ENCODE results near the gene NBEA. TPM values are rescaled to one million over a fixed set of nuclear protein-coding genes. Genes with fewer than 3 reads are reported as not detected.

NBEA gene
- total and polyA plus RNA-seq, 2 experiments from 2014 or later: 9.1 to 29.1 TPM

GRCh38 chr13:35354882-35355281, 412.8 kb downstream of the NBEA start:
- Histone ChIP-seq H4K20me1 (replicated peaks; ENCODE audit: insufficient read depth) (no peaks in the 10 kb centered on the region), H3K4me3 (no peak overlapping the region), H3K4me1 (ENCODE audit: insufficient read depth) (no peaks in the 10 kb centered on the region), H3K36me3 (ENCODE audit: insufficient read depth) (no peaks in the 10 kb centered on the region), H3K4me2 (no peak overlapping the region), H3K79me2 (replicated peaks; ENCODE audit: insufficient read depth) (no peaks in the 10 kb centered on the region), H3K27ac (ENCODE audit: low read depth) (no peak overlapping the region), H3K27me3 (ENCODE audit: insufficient read depth) (no peaks in the 10 kb centered on the region), H3F3A (replicated peaks; ENCODE audit: low read depth) (no peaks in the 10 kb centered on the region), H3K9me2 (ENCODE audit: insufficient read depth) (no peaks in the 10 kb centered on the region), H2AFZ (no peak overlapping the region)
- no peak for DNase-seq (ENCODE audit: low spot score)
- no peak for ATAC-seq
- TF ChIP-seq REST (IDR thresholded peaks at IDR 0.05; ENCODE audit: unreplicated experiment): no peak
- TF ChIP-seq ZNF331 (CRISPR knock-in tag; IDR thresholded peaks at IDR 0.05; ENCODE audit: low read depth): no peak
- no peak for TF ChIP-seq JUNB (IDR thresholded peaks at IDR 0.05; ENCODE audit: unreplicated experiment)
- no peak for TF ChIP-seq STAT1 (IDR thresholded peaks at IDR 0.05; ENCODE audit: unreplicated experiment)
- no peak for TF ChIP-seq EZH2 (IDR thresholded peaks at IDR 0.05; ENCODE audit: low read depth, unreplicated experiment)
- no peak for TF ChIP-seq POLR2AphosphoS5 (IDR thresholded peaks at IDR 0.05; ENCODE audit: low read depth)
- no peak for TF ChIP-seq EZH2phosphoT487 (IDR thresholded peaks at IDR 0.05; ENCODE audit: unreplicated experiment)
- TF ChIP-seq ZNF462 (CRISPR knock-in tag; IDR thresholded peaks at IDR 0.05): no peak
- no peak for TF ChIP-seq ZNF114 (CRISPR knock-in tag; IDR thresholded peaks at IDR 0.05)
- TF ChIP-seq NANOG (IDR thresholded peaks at IDR 0.05; ENCODE audit: borderline replicate concordance): no peak
- TF ChIP-seq ETS1 (IDR thresholded peaks at IDR 0.05): no peak
- no peaks in the 10 kb centered on the region for H3K9me3 Mint-ChIP-seq
- no peaks in the 10 kb centered on the region for H3K4me1 Mint-ChIP-seq
- no peak overlapping the region for H3K27ac Mint-ChIP-seq
- peaks cover 2% of the 10 kb centered on the region for H3K27me3 Mint-ChIP-seq (ENCODE audit: insufficient read depth, low read depth, poor library complexity)
- H3K4me3 Mint-ChIP-seq: no peak overlapping the region
- H3K36me3 Mint-ChIP-seq (ENCODE audit: low read depth): peaks cover 2% of the 10 kb centered on the region; the same call in 1 of the 3 replicates

All from GM23338 (cell line).